Measurements from ENCODE around the gene OLFML2A.

The OLFML2A gene

GRCh38 chr9:124797343-124798103 is 20.6 kb downstream of the OLFML2A start:
- DNase-seq (ENCODE audit: low spot score) = peak; percentile 7

GRCh38 chr9:124799274-124800006 is 22.5 kb downstream of the OLFML2A start:
- peak; percentile 28 for DNase-seq (ENCODE audit: low spot score)

DNA sequence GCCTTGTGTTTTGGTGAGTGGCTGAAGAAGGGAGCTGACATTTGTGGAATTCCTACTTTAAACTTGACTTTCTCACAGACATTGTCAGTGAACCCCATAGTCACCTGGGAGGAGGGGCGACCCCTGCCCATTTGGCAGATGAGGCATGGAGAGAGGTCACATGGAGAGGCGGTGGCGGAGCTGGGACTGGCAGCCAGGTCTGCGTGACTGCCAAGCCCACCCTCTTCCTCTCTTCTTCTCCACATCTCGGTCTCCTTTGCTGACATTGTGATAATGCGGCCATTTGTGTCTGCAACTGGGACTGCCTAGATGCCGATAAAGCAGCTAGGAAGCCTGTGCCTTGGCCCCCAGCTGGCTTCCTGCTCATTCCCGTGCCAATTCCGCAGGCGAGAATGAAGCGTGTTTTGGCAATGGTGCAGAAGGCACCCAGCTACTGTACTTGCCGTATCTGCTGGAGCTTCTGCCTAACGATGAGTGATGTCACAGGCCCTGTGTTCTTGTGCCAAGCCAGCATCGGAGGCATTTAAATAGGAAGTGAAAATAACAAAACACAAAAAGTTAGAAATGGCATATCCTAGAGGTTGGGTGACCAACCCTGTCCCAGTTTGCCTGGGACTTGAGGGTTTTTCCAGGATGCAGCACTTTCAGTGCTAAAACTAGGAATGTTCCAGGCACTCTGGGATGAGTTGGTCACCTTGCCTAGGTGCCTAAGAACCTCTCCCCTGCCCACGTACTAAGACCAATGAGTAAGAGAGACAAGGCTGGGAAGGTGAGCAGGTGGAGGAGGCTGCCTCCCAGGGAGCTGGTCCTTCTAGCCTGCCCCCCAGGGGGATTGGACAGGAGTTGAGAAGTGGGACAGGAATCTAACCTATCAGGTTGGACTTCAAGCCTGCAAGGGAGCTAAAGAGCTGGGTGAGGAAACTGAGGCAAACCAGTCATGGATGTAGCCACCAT is 23.6 kb downstream of the OLFML2A start:
- no peak for DNase-seq (ENCODE audit: low spot score)

- no peak for DNase-seq (ENCODE audit: low spot score)
These were observed 24.4 kb downstream of the OLFML2A start for GRCh38 chr9:124801356-124801755.

GRCh38 chr9:124802426-124802825 is 25.5 kb downstream of the OLFML2A start:
- peak; percentile 5 for DNase-seq (ENCODE audit: low spot score)

DNA sequence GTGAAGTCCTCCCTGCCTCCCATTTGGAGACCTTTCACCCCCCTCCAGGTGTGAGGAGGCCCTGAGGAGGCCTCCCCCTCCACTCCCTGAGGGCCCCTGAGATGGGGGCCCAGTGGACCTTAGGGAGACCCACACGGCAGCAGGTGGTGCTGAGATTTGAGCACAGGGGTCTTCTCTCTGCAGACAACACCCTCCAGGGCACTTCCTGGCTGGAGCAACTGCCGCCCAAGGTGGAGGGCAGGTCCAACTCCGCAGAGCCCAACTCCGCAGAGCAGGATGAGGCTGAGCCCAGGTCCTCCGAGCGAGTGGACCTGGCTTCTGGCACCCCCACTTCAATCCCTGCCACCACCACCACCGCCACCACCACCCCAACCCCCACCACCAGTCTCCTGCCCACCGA is 27.0 kb downstream of the OLFML2A start:
- DNase-seq (ENCODE audit: low spot score) = no peak

- no peak for DNase-seq (ENCODE audit: low spot score)
These were observed 28.3 kb downstream of the OLFML2A start for GRCh38 chr9:124805186-124805585.

- no peak for DNase-seq (ENCODE audit: low spot score)
These were observed 31.5 kb downstream of the OLFML2A start for GRCh38 chr9:124808246-124808956.

DNA sequence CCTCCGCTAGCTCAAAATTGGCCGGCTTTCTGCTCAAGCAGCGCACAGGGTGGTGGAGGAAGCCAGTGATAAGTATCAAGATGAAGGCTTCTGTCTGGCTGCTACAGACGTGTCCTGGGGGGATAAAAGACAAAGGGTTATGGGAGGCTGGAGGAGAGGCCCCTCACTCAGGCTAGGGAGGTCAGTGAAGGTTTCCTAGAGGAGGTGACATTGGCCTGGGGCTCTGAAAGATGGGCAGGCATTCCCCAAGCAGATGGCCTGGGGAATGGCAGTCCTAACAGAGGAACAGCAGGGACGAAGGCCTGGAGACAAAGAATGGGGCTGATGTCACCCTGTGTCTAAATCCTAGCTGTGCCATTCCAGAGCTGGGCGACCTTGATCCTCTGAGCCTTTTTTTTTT is 32.3 kb downstream of the OLFML2A start:
- DNase-seq (ENCODE audit: low spot score) = no peak

DNA sequence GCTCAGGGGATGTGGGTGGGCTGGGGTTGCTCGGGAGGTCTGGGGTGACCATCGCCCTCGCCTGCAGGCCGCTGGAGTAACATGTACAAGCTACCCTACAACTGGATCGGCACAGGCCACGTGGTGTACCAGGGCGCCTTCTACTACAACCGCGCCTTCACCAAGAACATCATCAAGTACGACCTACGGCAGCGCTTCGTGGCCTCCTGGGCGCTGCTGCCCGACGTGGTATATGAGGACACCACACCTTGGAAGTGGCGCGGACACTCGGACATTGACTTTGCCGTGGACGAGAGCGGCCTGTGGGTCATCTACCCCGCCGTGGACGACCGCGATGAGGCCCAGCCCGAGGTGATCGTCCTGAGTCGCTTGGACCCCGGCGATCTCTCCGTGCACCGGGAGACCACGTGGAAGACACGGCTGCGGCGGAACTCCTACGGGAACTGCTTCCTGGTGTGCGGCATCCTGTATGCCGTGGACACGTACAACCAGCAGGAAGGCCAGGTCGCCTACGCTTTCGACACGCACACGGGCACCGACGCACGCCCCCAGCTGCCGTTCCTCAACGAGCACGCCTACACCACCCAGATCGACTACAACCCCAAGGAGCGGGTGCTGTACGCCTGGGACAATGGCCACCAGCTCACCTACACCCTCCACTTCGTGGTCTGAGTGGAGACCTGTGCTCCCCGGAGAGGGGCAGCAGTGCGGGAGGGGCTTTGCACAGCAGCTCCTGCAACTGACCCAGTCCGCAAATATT is 33.0 kb downstream of the OLFML2A start:
- DNase-seq (ENCODE audit: low spot score) = no peak

- DNase-seq (ENCODE audit: low spot score) = peak; percentile 95
These were observed 33.9 kb downstream of the OLFML2A start for GRCh38 chr9:124810663-124811355.

- peak; percentile 60 for DNase-seq (ENCODE audit: low spot score)
These were observed 35.5 kb downstream of the OLFML2A start for GRCh38 chr9:124812441-124812876.

- no peak for DNase-seq (ENCODE audit: low spot score)
These were observed 36.1 kb downstream of the OLFML2A start for GRCh38 chr9:124813041-124813440.

DNA sequence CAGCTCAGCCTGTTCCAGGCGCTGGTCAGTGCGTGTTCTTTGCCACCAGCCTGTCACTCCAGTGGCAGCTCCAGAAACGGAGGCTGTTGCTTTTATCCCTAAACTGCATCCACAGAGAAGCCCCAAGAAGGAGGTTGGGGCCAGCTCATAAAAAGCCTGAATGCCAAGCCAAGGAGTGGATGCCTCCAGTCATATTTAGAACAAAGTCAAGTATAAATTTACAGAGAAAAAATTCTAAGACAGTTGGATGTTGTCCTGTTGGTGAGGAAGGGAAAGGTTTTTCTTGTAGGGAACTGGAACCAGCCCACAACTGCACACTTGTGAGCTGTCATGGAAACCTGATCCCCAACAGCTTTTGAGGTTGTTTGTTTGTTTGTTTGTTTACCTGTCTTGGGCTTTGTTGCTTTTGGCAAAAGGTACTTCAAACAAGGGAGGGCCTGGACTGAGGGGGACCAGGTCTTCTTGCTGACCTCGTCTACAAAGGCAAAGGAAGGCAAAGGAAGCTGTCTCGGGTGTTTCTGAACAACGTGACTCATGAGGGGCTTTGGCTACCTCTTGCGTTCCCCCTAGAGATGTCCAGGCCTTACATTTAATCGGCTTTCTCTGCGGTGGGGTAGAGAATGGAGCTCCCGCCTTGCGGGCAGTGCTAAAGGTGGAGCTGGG is 36.7 kb downstream of the OLFML2A start:
- DNase-seq (ENCODE audit: low spot score) = no peak

GRCh38 chr9:124814164-124814535 is 37.2 kb downstream of the OLFML2A start:
- no peak for DNase-seq (ENCODE audit: low spot score)

GRCh38 chr9:124815601-124816000 is 38.7 kb downstream of the OLFML2A start:
- DNase-seq (ENCODE audit: low spot score) = no peak

DNA sequence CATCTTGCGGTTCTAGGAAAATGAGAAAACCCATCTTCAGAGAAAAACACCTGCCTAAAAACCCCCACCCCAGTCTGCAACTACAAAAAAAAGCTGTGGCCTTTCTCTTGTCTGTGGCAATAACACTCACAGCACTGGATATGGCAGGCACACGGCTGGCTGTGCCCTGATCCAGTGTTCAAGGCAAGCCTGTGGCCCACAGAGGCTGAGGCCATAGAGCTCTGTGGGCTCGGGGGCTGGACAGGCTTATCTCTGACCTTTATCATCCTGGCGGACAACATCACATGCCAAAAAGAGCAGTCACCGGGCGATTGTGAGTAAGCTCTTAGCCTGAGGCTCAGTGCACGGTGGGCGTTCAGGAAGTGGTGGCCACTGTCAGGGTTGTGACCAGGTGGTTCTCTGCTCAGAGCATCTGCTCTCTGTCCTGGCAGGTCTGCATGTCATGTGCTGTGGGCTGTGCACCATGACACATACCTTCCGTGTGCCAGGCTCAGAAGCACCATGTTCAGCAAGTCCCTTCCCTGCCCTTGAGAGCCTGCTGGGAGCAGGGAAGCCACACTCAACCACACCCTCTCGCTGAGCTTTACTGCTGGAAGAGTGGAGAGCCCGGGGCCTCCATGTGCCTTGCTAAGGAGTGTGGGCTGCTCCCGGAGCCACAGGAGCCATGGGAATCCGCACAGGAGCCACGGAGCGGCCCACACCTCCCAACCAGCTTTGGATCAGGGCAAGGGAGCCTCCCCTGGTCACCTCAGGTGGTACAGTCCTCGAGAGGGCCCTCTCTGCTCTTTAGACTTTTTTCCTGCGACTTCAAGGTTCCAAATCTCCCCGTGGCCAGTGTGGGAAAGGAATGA is 41.7 kb downstream of the OLFML2A start:
- DNase-seq (ENCODE audit: low spot score) = peak; percentile 46

DNA sequence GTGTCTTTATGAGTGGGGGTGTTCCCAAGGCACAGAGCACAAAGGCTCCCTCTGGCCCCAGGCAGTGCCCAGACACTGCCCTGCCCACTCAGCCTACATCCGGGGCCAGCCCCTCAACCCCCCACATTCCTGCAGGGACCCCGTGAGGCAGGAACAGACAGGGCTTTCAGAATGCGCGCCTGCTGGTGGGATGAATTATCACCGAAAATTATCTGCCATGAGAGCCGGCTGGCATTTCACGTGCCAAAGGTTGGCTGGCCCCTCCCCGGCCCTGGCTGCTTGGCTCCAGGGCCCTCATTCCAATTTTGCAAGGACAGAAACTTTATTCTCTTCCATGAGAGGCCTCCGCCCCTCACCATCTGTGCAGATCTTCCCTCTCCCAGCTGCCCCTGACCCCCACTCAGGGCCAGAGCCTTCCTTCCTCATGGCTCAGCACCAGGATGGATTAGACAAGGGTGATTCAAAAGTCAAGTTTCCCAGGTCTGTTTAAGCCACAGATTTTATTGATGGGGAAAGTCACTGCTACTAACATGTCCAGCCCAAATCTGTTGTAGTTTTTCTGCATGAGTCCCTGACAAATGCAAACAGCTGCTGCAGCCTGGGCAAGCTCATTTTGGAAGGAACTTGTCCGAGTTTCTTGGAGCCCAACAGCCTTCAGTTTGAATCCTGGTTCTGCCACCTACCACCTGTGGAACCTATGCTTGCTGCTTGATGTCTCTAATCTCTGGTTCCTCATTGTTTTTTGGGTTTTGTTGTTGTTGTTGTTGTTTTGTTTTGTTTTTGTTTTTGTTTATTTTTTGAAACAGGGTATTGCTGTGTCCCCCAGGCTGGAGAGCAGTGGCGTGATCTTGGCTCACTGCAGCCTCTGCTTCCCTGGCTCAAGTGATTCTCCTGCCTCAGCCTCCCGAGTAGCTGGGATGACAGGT is 44.0 kb downstream of the OLFML2A start:
- DNase-seq (ENCODE audit: low spot score) = no peak
